HG03066 (cell line): ENCODE measurements around the gene GP1BA.

Experiments used
- ATAC-seq: cut with Tn5 transposase; IDR thresholded peaks from one replicate; pipeline ENCODE4 v1.9.1; 2021; ENCODE audit warnings: low read depth; ENCODE audit not compliant: unreplicated experiment

GP1BA gene

DNA sequence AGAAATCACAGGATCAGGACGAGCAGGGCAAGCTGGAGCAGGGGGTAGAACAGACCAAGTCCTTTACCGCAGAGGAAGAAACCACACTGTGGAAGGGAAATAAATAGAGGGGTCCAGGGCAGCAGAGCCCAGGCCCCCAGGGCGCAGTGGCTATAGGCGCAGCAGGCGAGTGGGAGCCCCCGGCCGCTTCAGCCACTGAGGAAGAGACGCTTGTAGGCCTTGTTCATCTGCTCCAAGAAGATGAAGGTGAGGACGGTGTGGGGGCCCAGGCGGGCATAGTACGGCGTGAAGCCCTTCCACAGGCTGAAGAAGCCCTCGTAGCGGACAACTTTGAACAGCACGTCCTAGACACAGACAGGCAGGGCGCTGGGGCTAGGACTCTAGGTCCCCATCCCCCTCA lies 5.5 kb downstream of the GP1BA start:
- no peak for ATAC-seq

DNA sequence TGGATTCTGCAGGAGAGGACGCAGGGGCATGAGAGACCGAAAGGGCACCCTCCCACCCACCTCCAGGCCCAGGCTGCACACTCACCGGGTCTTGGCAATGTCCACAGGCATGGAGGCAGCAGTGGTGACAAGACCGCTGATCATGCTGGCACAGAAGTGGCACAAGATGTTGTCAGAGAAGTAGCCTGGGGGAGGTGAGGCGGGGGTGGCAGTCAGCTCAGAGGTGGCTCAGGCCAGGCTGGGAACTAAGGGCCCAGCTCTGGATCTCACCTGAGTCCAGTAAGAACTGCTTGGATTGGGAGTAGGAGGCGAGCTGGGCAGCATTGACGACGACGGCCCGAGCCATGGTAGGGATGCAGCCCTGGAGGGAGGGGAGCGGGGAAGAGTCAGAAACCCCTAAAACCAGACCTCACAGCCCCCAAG lies 6.0 kb downstream of the GP1BA start:
- ATAC-seq = no peak

DNA sequence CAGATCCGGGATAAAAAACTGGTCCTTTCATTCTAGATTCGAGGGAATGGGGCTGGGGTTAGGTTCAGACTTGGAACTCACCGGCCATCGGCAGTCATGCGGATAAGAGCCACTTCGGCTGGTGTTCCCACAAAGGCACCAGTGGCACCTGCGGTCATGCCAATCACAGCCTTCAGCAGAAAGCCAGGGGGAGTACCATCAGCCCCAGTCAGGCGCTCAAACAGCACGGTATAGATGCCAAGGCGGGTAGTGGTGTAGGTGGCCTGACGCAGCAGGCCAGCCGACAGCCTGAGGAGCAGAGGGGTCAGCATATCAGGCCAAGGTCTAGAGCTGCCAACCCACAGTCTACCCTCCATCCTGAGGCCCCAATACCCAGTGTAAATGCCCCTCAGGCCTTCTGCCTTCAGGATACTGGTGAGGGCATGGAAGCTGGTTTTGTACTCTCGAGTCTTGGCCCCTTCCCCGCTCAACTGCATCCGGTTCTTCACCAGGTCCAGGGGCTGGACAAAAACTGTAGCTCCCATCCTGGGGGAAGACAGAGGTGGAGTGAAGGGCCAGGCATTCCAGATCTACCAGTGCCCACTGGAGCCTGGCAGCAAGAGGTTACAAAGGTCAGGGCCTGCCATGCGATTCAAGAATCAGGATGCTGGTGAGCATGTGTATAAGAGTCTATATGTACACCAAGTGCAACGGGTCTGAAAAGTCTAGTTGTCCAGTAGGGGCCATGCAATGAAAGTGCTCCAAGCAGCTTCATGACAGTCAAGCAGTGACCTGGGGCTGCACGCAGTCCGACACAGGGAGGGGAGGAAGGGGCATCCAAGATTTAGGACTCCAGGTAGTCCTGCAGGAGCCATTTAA lies 6.8 kb downstream of the GP1BA start:
- no peak for ATAC-seq

DNA sequence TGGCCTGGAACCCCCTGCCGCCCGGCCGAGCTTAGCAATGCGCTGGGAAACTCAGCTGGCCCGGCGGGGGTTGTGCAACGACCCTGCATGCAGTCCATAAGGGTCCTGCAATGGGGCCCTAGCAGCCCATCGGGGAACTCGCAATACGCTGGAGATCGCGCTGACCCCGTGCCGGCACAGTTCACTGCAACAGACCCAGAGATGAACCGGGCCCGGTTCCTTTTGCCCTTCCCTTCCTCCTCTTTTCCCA lies 7.4 kb downstream of the GP1BA start:
- no peak for ATAC-seq

DNA sequence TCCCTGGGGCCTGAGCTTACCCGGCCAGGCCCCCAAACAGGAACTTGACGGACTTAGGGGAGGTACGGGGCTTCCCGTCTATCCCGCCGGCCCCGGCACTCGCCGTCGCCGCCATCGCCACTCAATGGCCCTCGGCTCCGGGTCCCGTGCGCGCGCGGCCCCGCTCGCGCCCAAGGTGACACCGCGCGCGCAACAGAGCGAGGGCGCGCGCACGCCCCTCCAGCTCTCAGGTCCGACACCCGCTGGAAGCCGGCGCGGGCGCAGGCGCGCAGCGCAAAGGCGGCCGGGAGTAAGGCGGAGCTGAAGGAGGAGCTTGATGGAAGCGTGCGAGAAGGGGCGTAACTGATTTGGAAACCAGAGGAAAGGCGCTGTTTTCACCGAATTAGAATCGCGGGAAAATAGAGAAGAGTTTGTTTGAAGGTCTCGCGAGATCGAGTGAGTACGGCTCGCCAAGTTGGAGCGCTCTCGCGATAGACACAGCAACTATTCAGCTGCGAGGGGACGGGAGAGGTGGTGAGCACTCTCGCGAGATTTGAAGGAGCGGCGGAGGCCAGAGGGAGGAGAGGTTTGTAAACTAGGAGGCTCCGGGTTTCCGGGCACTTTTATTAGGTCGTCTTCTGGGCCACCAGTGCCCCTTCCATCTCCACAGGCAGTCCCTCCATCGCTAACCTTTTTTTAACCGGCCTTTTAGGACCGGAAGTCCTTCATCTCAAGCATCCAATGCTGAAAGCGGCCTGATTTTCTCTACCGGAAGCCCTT lies 7.9 kb downstream of the GP1BA start, which contains the start of the genes RNF167 and SLC25A11:
TSS of gene RNF167 (plus strand) at position 473 of the 759 bp plus-strand sequence. CDS start 642 bp downstream, outside the sequence.
TSS of gene SLC25A11 (minus strand) at position 251 of the 759 bp plus-strand sequence. CDS start at position 115, 136 bp downstream.
- ATAC-seq = peak; percentile 72

DNA sequence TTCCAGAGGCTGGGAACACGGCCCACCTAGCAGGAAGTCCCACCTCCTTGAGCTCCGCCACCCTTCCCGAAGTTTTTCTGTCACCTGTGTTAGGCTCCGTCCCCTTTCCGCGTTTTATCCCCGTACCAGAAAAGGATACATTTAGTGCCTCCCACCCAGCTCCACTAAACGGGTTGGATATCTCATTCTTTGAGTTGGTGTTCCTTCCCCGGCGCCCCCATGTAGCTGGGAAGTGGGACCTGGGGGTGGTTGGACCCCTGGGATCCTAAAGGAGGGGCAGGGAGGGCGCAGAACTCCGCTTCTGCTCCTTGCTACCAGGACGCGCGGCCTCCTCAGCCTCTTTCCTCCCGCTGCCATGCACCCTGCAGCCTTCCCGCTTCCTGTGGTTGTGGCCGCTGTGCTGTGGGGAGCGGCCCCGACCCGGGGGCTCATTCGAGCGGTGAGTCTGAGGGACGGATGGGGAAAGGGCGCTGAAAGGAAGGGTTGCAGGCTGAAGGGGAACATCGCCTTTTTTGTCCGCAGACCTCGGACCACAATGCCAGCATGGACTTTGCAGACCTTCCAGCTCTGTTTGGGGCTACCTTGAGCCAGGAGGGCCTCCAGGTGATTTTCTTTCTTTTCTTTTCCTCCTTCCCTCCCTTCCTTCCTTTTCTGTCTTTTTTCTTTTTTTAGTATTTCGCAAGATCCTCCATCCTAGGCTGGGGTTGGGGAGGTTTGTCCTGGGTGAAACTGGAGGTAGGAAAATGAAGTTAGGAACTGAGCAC lies 8.7 kb downstream of the GP1BA start:
- ATAC-seq = no peak

DNA sequence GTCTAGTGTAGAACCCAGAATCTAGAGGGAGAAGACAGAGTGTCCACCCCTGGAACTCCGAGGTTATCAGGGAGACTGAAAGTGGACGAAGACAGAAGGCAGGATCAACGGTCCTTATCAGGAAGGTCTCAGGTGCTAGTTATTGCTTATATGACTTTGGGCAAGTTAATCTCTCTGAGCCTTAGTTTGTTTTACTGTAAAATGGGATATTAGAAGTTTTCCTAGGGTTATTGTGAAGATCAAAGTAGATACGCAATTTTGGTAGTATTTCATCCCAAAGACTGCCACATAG lies 9.2 kb downstream of the GP1BA start:
- ATAC-seq = no peak

DNA sequence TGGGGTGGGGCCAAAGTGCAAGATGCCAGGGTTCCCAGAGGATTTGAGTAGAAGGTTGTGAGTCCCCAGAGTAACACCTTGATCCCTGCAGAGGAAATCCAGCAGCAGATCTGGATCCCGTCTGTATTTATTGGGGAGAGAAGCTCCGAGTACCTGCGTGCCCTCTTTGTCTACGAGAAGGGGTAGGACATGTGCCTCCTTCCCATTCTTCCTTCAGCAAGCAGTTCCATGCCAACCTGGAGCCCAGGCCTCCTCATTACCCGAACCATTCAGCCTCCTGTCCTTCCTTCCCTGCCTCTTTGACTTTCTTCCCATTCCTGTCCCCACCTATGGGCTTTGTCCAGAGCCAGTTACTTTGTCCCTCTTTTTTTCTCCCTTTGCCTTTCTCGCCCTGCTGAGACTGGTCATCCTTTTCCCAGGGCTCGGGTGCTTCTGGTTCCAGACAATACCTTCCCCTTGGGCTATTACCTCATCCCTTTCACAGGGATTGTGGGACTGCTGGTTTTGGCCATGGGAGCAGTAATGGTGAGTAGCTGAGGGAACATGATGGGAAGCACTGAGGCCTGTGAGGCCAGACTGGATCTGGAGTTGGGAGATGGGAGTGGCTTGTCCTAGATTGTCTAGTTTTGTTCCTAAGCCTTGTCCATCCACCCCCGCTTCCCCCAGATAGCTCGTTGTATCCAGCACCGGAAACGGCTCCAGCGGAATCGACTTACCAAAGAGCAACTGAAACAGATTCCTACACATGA lies 10.9 kb downstream of the GP1BA start:
- no peak for ATAC-seq

DNA sequence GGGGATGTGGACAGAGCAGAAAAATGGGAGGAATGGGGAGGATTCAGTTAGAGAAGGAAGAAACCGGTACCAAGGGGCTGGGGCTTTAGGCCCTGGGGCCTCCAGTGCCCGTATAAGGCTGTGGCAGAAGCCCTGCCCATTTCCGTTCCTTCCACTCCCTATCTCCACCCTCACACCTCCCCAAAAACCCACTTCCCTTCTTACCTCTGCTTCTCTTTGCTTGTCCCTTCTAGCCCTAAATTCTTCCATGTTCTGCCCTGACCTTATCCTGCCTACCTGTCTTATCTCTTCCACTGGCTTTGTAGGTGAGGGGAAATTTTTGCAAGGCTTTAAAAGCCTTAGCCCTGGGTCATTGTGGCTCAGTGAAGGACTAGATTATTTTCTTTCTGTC lies 12.1 kb downstream of the GP1BA start:
- ATAC-seq = no peak

DNA sequence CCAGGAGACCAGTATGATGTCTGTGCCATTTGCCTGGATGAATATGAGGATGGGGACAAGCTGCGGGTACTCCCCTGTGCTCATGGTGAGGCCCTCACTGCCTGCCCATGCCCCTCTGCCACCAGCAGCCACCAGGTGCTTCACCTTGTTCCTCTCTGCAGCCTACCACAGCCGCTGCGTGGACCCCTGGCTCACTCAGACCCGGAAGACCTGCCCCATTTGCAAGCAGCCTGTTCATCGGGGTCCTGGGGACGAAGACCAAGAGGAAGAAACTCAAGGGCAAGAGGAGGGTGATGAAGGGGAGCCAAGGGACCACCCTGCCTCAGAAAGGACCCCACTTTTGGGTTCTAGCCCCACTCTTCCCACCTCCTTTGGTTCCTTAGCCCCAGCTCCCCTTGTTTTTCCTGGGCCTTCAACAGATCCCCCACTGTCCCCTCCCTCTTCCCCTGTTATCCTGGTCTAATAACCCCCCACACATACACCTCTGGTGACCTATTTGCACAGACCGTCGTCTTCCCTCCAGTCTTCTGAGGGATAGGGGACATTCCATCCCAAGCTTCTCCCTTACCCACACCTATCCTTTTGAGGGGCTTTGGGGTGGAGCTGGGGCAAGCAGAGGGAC lies 12.6 kb downstream of the GP1BA start:
- no peak for ATAC-seq

DNA sequence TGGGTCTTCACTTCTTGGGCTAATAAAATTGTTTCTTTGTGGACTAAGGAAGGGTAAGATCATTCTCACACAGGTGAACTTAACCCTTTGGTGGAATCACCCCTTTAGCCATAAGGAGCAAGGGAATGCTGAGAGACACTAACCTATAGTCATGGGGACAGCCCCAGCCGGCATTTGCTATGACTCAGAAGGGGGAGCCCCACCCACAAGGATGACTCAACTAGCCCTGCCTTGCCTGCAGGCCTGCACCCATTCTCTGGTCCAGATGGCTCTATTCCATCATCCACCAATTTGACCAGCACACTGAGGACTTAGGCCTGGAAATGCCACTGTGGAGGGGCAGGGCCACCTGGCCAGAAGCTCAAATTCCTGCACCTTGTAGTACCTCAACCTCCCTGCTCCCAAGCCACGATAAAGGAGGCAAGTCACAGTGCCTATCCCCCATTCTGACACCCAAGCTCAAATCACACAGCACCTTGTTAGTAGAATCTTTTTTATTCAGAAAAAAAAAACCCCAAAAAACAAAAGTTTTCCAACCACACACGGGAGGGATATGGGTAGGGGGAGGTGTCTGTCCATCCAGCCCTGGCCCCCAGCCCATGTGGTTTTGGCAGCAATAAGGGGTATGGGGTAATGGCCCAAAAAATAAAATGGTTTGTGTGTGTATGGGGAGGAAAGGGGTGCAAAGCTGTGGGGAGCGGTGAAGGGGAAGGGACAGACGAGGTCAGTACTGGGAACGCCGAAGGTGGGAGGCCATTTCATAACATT lies 13.3 kb downstream of the GP1BA start:
- ATAC-seq = no peak

DNA sequence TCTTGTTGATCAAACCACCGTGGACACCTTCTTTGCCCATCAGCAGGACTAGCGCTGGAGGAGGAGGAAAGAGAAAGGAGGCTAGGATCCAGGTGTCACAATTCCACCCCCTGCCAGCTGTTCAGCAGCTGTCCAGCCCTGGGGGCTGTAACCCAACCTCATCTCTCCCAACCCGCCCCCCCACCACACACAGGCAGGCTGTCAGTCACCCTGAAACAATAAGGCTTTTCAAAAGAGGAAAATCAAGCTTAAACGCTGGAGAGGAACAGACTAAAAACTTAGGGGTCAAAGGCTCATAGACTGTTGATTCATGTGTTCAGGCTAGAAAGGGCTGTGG lies 13.8 kb downstream of the GP1BA start:
- ATAC-seq = no peak

DNA sequence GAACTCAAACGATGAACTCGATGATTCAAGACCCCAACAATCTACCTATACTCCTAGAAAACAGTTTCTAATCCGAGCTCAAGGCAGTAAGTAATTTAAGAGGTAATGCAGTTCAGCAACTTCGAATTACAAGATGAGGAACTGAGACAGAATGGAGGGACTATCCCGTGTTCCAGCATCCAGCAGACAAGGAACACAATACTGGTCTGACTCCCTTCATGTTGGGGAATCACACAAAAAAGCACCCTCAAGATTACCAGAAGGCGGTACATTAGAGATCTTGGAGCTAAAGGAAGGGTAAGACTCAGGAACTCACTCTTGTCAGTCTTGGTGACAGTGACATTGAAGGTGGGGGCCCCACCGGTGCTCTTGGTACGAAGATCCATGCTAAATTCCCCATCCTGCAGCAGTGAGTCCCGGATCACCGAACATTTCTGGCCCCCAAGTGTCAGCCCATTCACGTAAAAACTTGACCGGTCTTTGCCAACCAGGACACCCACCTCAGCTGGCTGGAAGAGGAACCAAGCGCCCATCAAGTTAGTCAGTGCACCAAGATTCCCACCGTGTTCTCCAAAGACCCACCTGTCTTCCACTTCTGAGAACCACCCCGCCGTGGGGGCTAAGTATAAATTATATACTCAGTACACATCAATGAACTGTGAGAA lies 14.4 kb downstream of the GP1BA start:
- ATAC-seq = no peak

DNA sequence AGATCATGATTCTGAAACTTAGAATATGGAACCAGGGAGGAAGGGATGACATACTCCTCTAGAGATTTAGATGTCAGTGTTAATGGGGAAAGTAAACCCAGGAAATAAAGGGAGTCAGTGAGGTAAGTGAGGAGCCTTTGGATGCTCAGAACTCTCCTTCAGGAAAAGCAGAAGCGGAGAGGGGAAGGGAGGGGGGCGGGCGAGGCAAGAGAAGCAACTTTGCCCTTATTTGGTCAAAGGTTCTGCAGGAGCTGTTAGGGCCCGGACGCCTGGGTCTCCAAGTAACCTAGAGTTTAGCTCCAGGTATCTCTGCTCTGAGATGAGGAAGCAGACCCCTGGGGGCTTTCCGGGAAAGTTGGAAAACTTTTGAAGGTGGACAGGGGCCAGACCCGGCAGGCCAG lies 14.9 kb downstream of the GP1BA start:
- ATAC-seq = no peak

DNA sequence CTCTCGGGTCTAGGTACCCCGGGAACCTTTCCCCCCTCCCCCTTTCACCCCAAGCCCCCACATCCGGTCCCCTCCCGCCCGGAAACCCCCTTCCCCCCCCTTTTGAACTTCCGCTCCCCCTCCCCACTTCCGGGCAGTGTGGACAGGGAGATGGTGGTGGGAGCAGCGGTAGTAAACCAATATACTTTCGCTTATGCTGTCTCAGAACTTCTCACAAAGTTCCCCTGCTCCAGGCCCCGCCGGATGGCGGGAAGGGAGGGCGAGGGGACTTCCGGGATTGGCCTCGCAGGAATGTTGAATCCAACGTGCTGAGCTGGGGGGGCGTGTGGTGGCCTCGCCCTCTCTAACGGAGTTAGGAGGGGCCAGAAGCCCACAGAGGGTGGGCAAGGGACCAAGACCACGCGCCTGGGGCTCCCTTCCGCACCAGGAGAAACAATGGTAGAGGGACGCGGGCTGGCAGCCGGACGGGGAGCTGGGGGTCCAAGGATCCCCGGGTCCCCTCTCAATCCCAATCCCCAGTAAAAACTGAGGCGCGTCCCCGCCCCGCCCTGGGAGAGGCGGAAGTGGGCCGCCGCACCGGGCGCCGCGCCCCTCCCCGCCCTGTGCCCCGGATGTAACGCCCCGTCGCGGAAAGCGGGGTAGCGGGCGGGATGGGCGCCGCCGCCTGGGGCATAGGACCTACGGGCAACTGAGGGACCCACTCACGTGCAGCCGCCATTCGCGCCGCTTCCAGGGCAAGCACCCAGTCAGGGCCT lies 15.5 kb downstream of the GP1BA start:
- no peak for ATAC-seq

DNA sequence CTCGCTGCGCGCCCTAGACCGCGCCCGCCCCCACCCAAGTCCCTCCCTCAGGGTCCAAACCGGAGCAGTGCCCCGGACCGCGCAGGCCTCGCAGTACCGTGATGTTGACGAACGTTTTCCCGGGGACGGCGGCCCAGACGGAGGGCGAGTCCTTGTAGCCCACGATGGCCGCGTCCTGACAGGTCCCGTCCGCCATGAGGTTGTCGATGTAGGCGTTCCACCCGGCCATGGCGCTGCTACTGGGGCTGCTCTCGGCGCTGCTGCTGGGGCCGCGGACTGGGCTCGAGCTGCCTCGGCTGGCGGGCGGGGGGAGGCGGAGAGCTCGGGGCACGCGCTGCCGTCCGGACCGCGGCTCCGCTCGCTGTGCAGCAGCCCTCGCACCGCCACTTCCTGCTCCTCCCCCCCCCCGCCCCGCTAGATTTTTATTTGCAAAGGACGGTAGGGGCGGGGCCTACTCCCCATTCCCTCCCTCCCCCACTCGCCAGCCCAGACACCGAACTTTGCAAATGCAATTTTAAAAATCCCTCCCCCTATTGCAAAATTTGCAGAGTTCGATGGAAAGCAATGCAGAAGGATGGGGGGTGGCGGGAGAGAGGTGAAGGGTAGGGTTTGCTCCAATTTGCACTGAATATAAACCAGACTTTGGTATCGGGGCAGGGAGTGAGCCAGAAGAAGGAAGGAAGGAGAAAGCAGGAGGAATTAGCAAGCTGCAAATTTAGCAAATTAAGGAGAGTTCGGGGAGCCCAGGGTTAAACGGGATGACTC lies 16.3 kb downstream of the GP1BA start, which contains the start of gene PFN1:
TSS of gene PFN1 (minus strand) at position 365 of the 765 bp plus-strand sequence. CDS start at position 229, 136 bp downstream.
- ATAC-seq = no peak

DNA sequence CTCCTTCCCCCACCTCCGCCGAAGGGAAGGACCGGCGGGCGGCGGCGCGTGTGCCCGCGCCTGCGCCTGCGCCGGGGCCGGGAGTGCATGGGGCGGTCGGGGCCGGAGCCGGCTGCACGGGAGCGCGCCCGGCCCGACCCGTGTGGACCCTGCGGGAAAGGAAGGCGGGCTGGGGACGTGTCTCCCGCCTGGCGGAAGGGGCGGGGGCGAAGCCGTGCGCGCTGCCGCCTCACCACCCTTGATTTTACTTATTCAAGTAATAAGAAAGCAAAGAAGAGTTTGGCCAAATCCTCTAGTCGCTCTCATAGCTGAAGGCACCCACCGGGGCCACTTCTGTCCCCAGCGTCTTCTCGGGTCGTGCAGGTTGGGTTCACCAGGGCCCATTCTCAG lies 16.8 kb downstream of the GP1BA start:
- ATAC-seq = no peak
